SK-N-SH (cell line): ENCODE data around the gene CIB4. TPM values are rescaled to one million over a fixed set of nuclear protein-coding genes. Genes with fewer than 3 reads are reported as not detected.

Experiments
- CTCF ChIA-PET: fragments of 300-600, 350-600 bp; formaldehyde crosslinking; extraction: SDS; loops from one replicate; lab custom pipeline; 2021; lab: Yijun Ruan, JAX
- POLR2A ChIA-PET: fragments of 350-600 bp; sonication (Branson Sonifier 250); formaldehyde crosslinking; extraction: SDS; loops from one replicate; lab custom pipeline; 2020; ENCODE audit warnings: antibody characterized with exemption, inconsistent platforms; lab: Yijun Ruan, JAX
- DNase-seq: peaks from one replicate; pipeline ENCODE4 v3.0.0; 2012
- H2AFZ ChIP-seq: fragments of 200-600 bp; sonication (generic); 2 replicates; pipeline ENCODE4 v1.8.1; 2016; ENCODE audit warnings: antibody characterized with exemption, mild to moderate bottlenecking, low read depth
- H3F3A ChIP-seq: fragments of 200-600 bp; sonication (generic); replicated peaks from 2 replicates; pipeline ENCODE3; 2016; ENCODE audit warnings: antibody characterized with exemption, mild to moderate bottlenecking; ENCODE audit not compliant: insufficient read depth
- H3K27ac ChIP-seq, 2 experiments: fragments of 200-500 bp in 1 of 2; fragments of 200-600 bp in 1 of 2; sonication (Bioruptor generic) in 1 of 2; sonication (generic), shearing (Covaris generic) in 1 of 2; 2 replicates each; pipeline versions ENCODE4 v1.5.1 to v1.6.1; 2014 to 2016; ENCODE audit warnings: low read depth in 2 of 2, inconsistent platforms in 1 of 2, low read length in 1 of 2, mild to moderate bottlenecking in 1 of 2, mixed read lengths in 1 of 2
- H3K27me3 ChIP-seq: fragments of 200-600 bp; sonication (generic), shearing (Covaris generic); 2 replicates; pipeline ENCODE4 v1.6.1; 2016; ENCODE audit warnings: mixed run types; ENCODE audit not compliant: insufficient read depth
- H3K36me3 ChIP-seq, 2 experiments: fragments of 200-500 bp in 1 of 2; fragments of 200-600 bp in 1 of 2; sonication (Bioruptor generic) in 1 of 2; sonication (generic) in 1 of 2; replicated peaks in 1 of 2; 2 replicates each; pipeline versions ENCODE3 to v1.5.1; 2014 to 2016; ENCODE audit warnings: low read length in 1 of 2, mild to moderate bottlenecking in 1 of 2; ENCODE audit not compliant: insufficient read depth in 2 of 2, control insufficient read depth in 1 of 2
- H3K4me1 ChIP-seq, 2 experiments: fragments of 200-500 bp in 1 of 2; fragments of 200-600 bp in 1 of 2; sonication (Bioruptor generic) in 1 of 2; sonication (generic), shearing (Covaris generic) in 1 of 2; 2 replicates each; pipeline versions ENCODE4 v1.5.1 to v1.6.1; 2014 to 2016; ENCODE audit warnings: low read depth in 1 of 2, low read length in 1 of 2, mixed run types in 1 of 2; ENCODE audit not compliant: insufficient read depth in 2 of 2, control insufficient read depth in 1 of 2
- H3K4me2 ChIP-seq: fragments of 200-600 bp; sonication (generic), shearing (Covaris generic); 2 replicates; pipeline ENCODE4 v1.6.1; 2017; ENCODE audit warnings: mixed run types
- H3K4me3 ChIP-seq, 2 experiments: fragments of 200-500 bp in 1 of 2; fragments of 200-600 bp in 1 of 2; sonication (Bioruptor generic) in 1 of 2; sonication (generic), shearing (Covaris generic) in 1 of 2; 2 replicates each; pipeline versions ENCODE4 v1.5.1 to v1.8.1; 2014 to 2016; ENCODE audit warnings: low read depth in 2 of 2, inconsistent platforms in 1 of 2, low read length in 1 of 2, mild to moderate bottlenecking in 1 of 2, mixed read lengths in 1 of 2, moderate library complexity in 1 of 2
- H3K79me2 ChIP-seq: fragments of 200-600 bp; sonication (generic); 2 replicates; pipeline ENCODE4 v1.8.1; 2017; ENCODE audit warnings: mild to moderate bottlenecking; ENCODE audit not compliant: insufficient read depth
- H3K9ac ChIP-seq: fragments of 200-600 bp; sonication (generic); 2 replicates; pipeline ENCODE4 v1.6.1; 2017; ENCODE audit warnings: mixed run types
- H3K9me2 ChIP-seq: fragments of 200-600 bp; sonication (generic); 2 replicates; pipeline ENCODE4 v1.6.1; 2017; ENCODE audit warnings: mixed run types
- H3K9me3 ChIP-seq: fragments of 200-600 bp; sonication (generic); 2 replicates; pipeline ENCODE4 v1.6.1; 2017; ENCODE audit warnings: mixed run types, mild to moderate bottlenecking, moderate library complexity
- H4K20me1 ChIP-seq: fragments of 200-600 bp; sonication (generic); 2 replicates; pipeline ENCODE4 v1.6.1; 2017; ENCODE audit warnings: mild to moderate bottlenecking, mixed run types; ENCODE audit not compliant: insufficient read depth
- CHD2 ChIP-seq: fragments of 150-350 bp; IDR thresholded peaks from 2 replicates; pipeline ENCODE4 v1.6.1; 2018; ENCODE audit warnings: low read length; ENCODE audit not compliant: partially characterized antibody
- ELF1 ChIP-seq: IDR thresholded peaks from 2 replicates; pipeline ENCODE4 v1.4.0; 2012
- EZH2phosphoT487 ChIP-seq: fragments of 200-600 bp; sonication (generic); IDR thresholded peaks from 2 replicates; pipeline ENCODE4 v1.6.1; 2017; ENCODE audit warnings: low read depth, mixed run types, mild to moderate bottlenecking, antibody characterized with exemption, moderate library complexity, borderline replicate concordance
- FOXJ3 ChIP-seq: sonication (generic); formaldehyde crosslinking; IDR thresholded peaks from 2 replicates; pipeline ENCODE4 v1.5.1; 2020; ENCODE audit warnings: mild to moderate bottlenecking, missing genetic modification reagents
- FOXM1 ChIP-seq: IDR thresholded peaks from 2 replicates; pipeline ENCODE4 v1.4.0; 2012; ENCODE audit warnings: low read depth, mild to moderate bottlenecking
- GABPA ChIP-seq: IDR thresholded peaks from 2 replicates; pipeline ENCODE4 v1.4.0; 2012; ENCODE audit warnings: low read depth, mild to moderate bottlenecking
- GATA2 ChIP-seq: sonication (generic); formaldehyde crosslinking; IDR thresholded peaks from 2 replicates; pipeline ENCODE4 v1.5.0; 2020; ENCODE audit warnings: mild to moderate bottlenecking, missing genetic modification reagents
- JUND ChIP-seq: IDR thresholded peaks from 2 replicates; pipeline ENCODE4 v1.4.0; 2012
- MAX ChIP-seq: IDR thresholded peaks from 2 replicates; pipeline ENCODE4 v1.4.0; 2012; ENCODE audit warnings: low read depth
- MEF2A ChIP-seq: IDR thresholded peaks from 2 replicates; pipeline ENCODE4 v1.4.0; 2012; ENCODE audit warnings: low read depth, borderline replicate concordance
- NFIC ChIP-seq: IDR thresholded peaks from 2 replicates; pipeline ENCODE4 v1.4.0; 2012; ENCODE audit warnings: borderline replicate concordance
- NRF1 ChIP-seq: IDR thresholded peaks from 2 replicates; pipeline ENCODE4 v1.6.1; 2012; ENCODE audit warnings: low read depth, mild to moderate bottlenecking, low read length
- RAD21 ChIP-seq: IDR thresholded peaks from 2 replicates; pipeline ENCODE4 v1.6.1; 2012; ENCODE audit warnings: mild to moderate bottlenecking, low read length
- RCOR1 ChIP-seq: fragments of 150-350 bp; IDR thresholded peaks from 2 replicates; pipeline ENCODE4 v1.6.1; 2017; ENCODE audit warnings: antibody characterized with exemption, low read length
- RFX5 ChIP-seq: IDR thresholded peaks from 2 replicates; pipeline ENCODE4 v1.6.1; 2012; ENCODE audit warnings: mild to moderate bottlenecking, improper control_type of control experiment, low read length
- RXRA ChIP-seq: IDR thresholded peaks from 2 replicates; pipeline ENCODE4 v1.4.0; 2012; ENCODE audit warnings: low read depth, mild to moderate bottlenecking, borderline replicate concordance
- SIN3A ChIP-seq: IDR thresholded peaks from 2 replicates; pipeline ENCODE4 v1.6.1; 2012; ENCODE audit warnings: low read depth, mild to moderate bottlenecking, low read length, moderate library complexity, borderline replicate concordance
- SMC3 ChIP-seq: IDR thresholded peaks from 2 replicates; pipeline ENCODE4 v1.6.1; 2012; ENCODE audit warnings: low read depth, low read length, improper control_type of control experiment
- TAF1 ChIP-seq: IDR thresholded peaks from 2 replicates; pipeline ENCODE4 v1.6.1; 2012; ENCODE audit warnings: low read depth, mild to moderate bottlenecking, low read length, moderate library complexity, borderline replicate concordance
- TEAD4 ChIP-seq: IDR thresholded peaks from 2 replicates; pipeline ENCODE4 v1.4.0; 2012; ENCODE audit warnings: mild to moderate bottlenecking, borderline replicate concordance; ENCODE audit not compliant: insufficient read depth
- USF1 ChIP-seq: IDR thresholded peaks from 2 replicates; pipeline ENCODE4 v1.4.0; 2012; ENCODE audit warnings: low read depth, borderline replicate concordance
- USF2 ChIP-seq: fragments of 150-350 bp; IDR thresholded peaks from 2 replicates; pipeline ENCODE4 v1.6.1; 2017; ENCODE audit warnings: antibody characterized with exemption, low read length, low read depth, borderline replicate concordance
- YY1 ChIP-seq: IDR thresholded peaks from 2 replicates; pipeline ENCODE4 v1.4.0; 2012; ENCODE audit warnings: low read depth, mild to moderate bottlenecking
- WGBS: methylation state at CpG from one replicate; pipeline ENCODE4 v1.1.6; 2017; ENCODE audit warnings: low lambda C conversion rate; 5-methylcytosine and 5-hydroxymethylcytosine counted together
- polyA plus RNA-seq, 3 experiments: library from polyadenylated mRNA; depleted of rRNA; stranded (reverse); fragments of >200 nt; gene quantifications; 2 replicates each; pipeline ENCODE4 v1.2.3, GENCODE V29; 2012
- TF ChIP-seq, protein P1 (sequence below): fragments of 150-350 bp; IDR thresholded peaks from 2 replicates; pipeline ENCODE4 v1.6.1; 2016; ENCODE audit warnings: mild to moderate bottlenecking, low read depth, low read length
- TF ChIP-seq, protein P2 (sequence below): fragments of 200-600 bp; sonication (generic); IDR thresholded peaks from 2 replicates; pipeline ENCODE4 v1.6.1; 2017; ENCODE audit warnings: antibody characterized with exemption, mild to moderate bottlenecking, moderate library complexity

The CIB4 gene
- polyA plus RNA-seq, 1 of the 3 experiments (the other 2 are of a cell fraction) = not detected

DNA sequence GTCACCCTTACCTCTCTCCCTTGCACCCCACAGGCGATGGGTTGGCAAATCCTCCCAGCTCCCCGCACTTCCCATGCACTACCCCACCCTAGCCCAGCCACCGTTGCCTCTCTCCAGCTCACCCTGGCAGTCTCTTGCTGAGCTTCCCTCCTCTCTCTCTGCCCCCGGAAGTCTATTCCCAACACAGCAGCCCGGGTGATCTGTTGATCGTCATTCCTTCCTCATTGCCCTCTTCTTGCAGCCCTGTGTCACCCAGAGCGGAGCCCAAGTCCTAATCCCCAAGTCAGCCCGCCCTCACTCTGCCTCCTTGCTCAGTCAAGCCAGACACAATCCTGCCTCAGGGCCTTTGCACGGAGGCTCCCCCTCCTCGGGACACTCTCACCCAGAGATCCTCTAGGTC, 55.2 kb downstream of the CIB4 start:
- Histone ChIP-seq H3K9ac (no peak overlapping the region), H3K4me3 (no peak overlapping the region), H3K27ac (no peak overlapping the region), H2AFZ (no peak overlapping the region), H3K27me3 (peaks cover 67% of the 10 kb centered on the region), H4K20me1 (no peaks in the 10 kb centered on the region), H3F3A (no peaks in the 10 kb centered on the region), H3K79me2 (no peaks in the 10 kb centered on the region), H3K9me2 (no peaks in the 10 kb centered on the region), H3K9me3 (no peaks in the 10 kb centered on the region), H3K36me3 (no peaks in the 10 kb centered on the region)
- 45% methylated on average over 10 of the region's 10 CpGs for WGBS
- POLR2A ChIA-PET = no interaction called here
- CTCF ChIA-PET = interaction anchor here (0.6 to 3.2 kb wide), 5 partner anchors 8 to 160 kb away, joined by 3 to 47 read pairs (median 7); a partner anchor contains a TSS
- DNase-seq = peak; percentile 34
- TF ChIP-seq MEF2A (no peak), NFIC (no peak), CHD2 (no peak), SMC3 (no peak), FOXM1 (no peak), FOXJ3 (CRISPR knock-in tag) (no peak), ELF1 (no peak), USF2 (no peak), MAX (no peak), JUND (no peak), YY1 (no peak), SIN3A (no peak), RCOR1 (no peak), GATA2 (CRISPR knock-in tag) (no peak), EZH2phosphoT487 (no peak)
- TF ChIP-seq, all 33 proteins: peak for 0
- Histone ChIP-seq H3K4me2 (no peak overlapping the region), H3K4me1 (peaks cover 0 to 12% of the 10 kb centered on the region in 2 experiments; a peak in 1 of 4 replicates)

DNA sequence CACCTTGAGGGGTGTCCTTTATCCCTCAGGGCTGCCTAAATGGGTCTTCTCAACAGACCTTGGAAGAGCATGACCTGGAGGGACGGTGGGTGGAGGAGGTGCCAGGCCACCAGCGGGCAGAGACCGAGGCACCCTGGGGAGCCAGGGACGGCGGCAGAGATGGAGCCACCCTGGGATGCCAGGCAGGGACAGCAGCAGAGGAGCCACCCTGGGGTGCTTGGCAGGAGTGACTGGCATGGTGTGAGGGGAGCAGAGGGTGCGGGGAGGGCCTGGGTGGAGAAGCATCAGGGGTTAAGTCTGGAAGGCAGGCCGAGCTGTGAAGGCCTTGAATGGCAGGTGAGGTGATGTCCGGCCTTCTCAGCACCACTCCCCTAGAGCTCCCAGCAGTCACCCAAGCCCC, 56.1 kb downstream of the CIB4 start:
- 65% methylated on average over 8 of the region's 8 CpGs for WGBS
- peak; percentile 34 for DNase-seq
- H3K79me2 ChIP-seq = no peaks in the 10 kb centered on the region
- H3F3A ChIP-seq = no peaks in the 10 kb centered on the region
- H3K36me3 ChIP-seq = no peaks in the 10 kb centered on the region
- H3K27me3 ChIP-seq = peaks cover 67% of the 10 kb centered on the region
- POLR2A ChIA-PET = no interaction called here
- H3K9me2 ChIP-seq = no peaks in the 10 kb centered on the region
- no peak overlapping the region for H3K9ac ChIP-seq
- H3K4me3 ChIP-seq = no peak overlapping the region
- H3K4me1 ChIP-seq = peaks cover 0 to 12% of the 10 kb centered on the region in 2 experiments; a peak in 1 of 4 replicates
- H4K20me1 ChIP-seq = no peaks in the 10 kb centered on the region
- no peak overlapping the region for H3K4me2 ChIP-seq
- no peaks in the 10 kb centered on the region for H3K9me3 ChIP-seq
- H2AFZ ChIP-seq = no peak overlapping the region
- CTCF ChIA-PET = interaction anchor here (0.8 to 3.2 kb wide), 5 partner anchors 7 to 161 kb away, joined by 3 to 47 read pairs (median 7); a partner anchor contains a TSS
- no peak overlapping the region for H3K27ac ChIP-seq
- TF ChIP-seq RAD21 (no peak), CHD2 (no peak), NRF1 (no peak), TEAD4 (no peak), GABPA (no peak), RFX5 (no peak), FOXM1 (no peak), NFIC (no peak), FOXJ3 (CRISPR knock-in tag) (no peak), SIN3A (no peak), RXRA (no peak), TAF1 (no peak), ELF1 (no peak), USF1 (no peak)
- TF ChIP-seq, protein P1, sequence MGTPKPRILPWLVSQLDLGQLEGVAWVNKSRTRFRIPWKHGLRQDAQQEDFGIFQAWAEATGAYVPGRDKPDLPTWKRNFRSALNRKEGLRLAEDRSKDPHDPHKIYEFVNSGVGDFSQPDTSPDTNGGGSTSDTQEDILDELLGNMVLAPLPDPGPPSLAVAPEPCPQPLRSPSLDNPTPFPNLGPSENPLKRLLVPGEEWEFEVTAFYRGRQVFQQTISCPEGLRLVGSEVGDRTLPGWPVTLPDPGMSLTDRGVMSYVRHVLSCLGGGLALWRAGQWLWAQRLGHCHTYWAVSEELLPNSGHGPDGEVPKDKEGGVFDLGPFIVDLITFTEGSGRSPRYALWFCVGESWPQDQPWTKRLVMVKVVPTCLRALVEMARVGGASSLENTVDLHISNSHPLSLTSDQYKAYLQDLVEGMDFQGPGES = no peak
- TF ChIP-seq, protein P2, sequence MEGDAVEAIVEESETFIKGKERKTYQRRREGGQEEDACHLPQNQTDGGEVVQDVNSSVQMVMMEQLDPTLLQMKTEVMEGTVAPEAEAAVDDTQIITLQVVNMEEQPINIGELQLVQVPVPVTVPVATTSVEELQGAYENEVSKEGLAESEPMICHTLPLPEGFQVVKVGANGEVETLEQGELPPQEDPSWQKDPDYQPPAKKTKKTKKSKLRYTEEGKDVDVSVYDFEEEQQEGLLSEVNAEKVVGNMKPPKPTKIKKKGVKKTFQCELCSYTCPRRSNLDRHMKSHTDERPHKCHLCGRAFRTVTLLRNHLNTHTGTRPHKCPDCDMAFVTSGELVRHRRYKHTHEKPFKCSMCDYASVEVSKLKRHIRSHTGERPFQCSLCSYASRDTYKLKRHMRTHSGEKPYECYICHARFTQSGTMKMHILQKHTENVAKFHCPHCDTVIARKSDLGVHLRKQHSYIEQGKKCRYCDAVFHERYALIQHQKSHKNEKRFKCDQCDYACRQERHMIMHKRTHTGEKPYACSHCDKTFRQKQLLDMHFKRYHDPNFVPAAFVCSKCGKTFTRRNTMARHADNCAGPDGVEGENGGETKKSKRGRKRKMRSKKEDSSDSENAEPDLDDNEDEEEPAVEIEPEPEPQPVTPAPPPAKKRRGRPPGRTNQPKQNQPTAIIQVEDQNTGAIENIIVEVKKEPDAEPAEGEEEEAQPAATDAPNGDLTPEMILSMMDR = no peak
